Inflammatory macrophage treated with lipopolysaccharide for 1 hour (primary cell): ENCODE measurements around the gene CCDC9B.
A peak's percentile ranks its signal among the peaks of the same experiment; 100 is the strongest.

Source experiments
- DNase-seq, 2 donors: peaks; one replicate each; pipeline ENCODE4 v3.0.0-alpha.2; 2020 to 2022

The CCDC9B gene

GRCh38 chr15:40365016-40365415 lies 24.3 kb upstream of the CCDC9B start:
- no peak for DNase-seq

- no peak for DNase-seq
These were observed 23.5 kb upstream of the CCDC9B start for GRCh38 chr15:40364251-40364650.

GRCh38 chr15:40363611-40364010 lies 22.9 kb upstream of the CCDC9B start:
- DNase-seq, result no peak

DNA sequence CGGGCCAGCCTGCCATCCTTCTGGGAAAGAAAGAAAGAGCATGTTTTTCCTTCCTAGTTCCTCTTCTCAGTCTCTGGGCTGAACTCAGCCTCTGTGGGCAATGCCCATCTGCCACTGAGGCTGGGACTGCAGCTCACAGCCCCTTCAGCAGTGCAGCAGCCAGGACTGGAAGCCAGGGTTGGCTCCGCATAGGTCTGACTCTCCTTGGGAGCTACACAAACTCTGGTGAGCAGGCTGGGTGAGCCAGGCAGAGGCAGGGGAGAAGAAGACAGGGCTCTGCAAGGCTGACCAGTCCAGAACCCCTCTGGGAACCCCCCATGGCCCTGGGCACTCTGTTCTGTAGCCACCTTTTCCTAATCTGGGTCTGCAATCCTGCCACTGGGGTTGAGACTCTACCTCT lies 20.9 kb upstream of the CCDC9B start:
- no peak for DNase-seq

DNA sequence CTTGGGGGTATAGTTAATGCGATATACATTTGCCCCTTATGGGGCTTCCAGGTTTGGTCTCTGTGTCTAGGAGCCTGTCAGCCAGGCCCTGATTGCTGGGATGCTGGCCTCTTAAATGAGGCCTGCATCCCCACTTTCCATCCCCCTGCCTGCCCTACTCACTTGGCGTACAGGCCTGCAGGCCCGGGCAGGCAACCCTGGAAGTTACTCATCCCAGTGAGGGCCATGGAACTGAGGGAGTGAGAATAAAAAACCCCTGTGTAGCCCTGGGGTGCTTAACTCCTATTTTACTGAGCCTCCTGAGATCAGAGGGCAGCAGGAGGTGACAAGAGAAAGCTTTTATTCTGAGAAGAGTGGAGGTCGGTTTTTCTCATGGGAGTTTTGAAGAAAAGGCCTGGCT lies 19.3 kb upstream of the CCDC9B start:
- DNase-seq, result no peak

GRCh38 chr15:40358471-40359353 lies 18.0 kb upstream of the CCDC9B start:
- DNase-seq, result no peak

- DNase-seq, result peak; percentile 71 to 90
These were observed 17.2 kb upstream of the CCDC9B start, which contains the start of gene DISP2 for GRCh38 chr15:40357723-40358470. TSS of gene DISP2 (plus strand) at chr15:40358219. CDS start at chr15:40358322, 103 bp downstream.

GRCh38 chr15:40357246-40357645 lies 16.5 kb upstream of the CCDC9B start:
- no peak for DNase-seq

- no peak for DNase-seq
These were observed 15.3 kb upstream of the CCDC9B start for GRCh38 chr15:40355976-40356585.

DNA sequence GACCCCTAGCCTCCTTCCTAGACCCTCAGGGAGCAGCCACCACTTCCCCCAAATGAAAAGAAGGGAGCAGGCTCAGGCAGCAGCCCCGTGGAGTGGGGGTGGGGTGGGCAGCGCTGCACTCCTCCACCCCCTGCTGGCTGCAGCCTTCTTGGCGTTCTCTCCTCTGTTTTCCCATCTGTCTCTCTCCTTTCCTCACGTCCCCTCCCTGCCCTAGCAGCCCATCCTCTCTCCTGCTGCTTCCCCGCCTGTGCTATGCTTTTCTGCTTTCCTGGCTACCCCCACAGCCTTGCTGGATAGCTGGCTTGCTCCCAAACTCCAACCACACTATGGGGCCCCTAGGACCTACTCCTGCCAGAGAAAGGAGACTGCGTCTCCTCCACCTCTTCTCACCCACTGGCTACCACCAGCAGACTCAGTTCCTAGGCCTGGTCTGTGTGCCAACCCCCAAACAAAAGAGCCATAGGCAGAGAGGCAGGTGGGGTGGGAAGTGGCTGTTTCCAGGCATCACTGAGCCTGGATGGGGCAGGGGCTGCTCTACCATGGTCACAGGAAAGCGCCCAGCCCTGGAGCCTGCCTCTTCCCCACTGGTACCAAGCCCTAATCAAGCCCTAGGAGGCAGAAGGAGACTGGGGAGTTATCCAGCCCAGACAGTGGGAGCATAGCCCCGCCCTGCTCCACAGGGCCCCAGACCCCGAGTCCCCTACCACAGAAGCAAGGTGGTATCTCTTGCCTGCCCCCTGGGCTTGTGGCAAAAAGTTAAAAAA lies 13.9 kb upstream of the CCDC9B start:
- no peak for DNase-seq

DNA sequence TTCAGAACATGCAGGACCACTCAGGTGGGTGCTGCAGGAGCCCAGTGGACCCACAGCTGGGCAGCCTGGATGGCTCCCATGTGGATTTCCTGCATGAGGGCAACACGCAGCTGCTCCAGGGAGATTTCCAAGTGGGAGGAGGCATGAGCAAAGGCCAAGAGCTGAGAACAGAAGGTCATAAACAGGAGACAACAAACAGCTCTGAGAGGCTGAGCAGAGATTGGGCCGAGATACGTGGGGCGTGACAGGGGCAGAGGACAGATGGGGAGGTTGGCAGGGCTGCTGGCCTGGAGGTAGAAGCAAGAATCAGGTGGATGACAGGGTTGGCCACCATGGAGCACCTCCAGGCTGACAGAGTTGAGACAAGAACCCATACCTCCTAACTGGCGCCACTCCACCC lies 13.0 kb upstream of the CCDC9B start:
- no peak for DNase-seq

DNA sequence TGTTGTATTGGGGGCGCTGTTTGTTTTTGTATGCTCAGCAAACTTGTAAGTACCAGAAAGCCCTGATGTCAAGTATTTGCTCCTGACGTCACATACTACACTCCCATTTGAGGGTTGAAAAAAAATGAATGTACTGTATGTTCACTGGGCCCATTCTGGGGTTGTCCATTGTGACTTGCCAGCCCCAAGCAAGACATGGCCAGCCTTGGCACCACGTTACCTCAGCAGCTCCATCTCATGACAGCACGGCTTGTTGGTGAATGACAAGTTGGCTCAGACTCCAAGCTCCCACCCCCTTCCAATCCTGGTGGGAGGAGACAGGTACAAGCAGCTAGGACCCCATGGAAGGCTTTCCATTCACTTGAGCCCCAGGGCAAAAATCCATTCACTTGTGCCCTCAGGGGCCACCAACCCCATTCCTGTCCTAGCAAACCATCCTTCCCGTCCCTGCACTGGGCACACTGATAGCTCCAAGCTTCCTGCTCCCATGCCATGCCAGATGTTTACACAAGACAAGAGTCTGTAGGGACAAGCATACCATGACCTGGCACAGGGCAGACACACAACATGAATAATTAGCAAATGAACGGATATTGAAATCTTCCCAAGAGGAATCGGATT lies 11.7 kb upstream of the CCDC9B start:
- no peak for DNase-seq

DNA sequence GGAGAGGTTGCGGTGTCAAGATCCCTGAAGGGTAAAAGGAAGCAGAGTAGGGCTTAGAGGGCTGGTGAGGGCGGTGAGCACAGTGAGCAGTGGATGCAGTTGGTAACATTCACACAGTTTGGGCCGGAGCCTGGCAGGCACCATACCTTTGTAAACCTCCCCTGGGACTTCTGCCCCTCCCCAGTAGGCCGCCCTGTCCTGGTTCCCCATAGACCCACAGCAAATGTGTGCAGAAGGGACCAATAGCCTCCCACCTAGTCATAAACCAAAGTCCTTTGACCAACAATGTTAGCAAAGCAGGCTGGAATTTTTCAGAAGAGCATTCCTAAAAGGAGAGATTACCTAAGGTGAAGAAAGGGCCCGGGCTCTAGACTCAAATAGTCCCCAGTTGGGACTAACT lies 8.4 kb upstream of the CCDC9B start:
- DNase-seq, result no peak

DNA sequence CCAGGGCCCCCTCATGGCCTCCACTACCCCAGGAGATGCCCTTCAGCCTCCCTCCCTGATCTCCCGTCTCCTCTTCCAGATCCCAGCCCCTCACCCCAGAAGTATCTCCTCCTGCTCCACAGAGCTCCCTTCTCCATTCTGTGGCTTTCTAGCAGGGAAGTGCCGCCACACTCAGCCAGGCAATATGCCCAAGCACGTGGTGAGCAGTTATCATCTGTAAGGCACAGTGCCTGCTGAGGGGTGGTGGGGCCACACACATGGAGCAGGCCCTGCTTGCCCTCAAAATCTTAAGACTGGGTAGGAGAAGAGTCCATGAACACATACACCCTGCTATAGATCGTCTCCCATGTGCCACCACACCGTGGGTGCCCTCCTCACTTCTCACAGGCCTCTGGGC lies 7.7 kb upstream of the CCDC9B start:
- no peak for DNase-seq

- DNase-seq, result no peak
These were observed 7.1 kb upstream of the CCDC9B start for GRCh38 chr15:40347559-40348473.

- no peak for DNase-seq
These were observed 6.1 kb upstream of the CCDC9B start for GRCh38 chr15:40346579-40347558.

GRCh38 chr15:40345867-40346578 lies 5.3 kb upstream of the CCDC9B start:
- no peak for DNase-seq

DNA sequence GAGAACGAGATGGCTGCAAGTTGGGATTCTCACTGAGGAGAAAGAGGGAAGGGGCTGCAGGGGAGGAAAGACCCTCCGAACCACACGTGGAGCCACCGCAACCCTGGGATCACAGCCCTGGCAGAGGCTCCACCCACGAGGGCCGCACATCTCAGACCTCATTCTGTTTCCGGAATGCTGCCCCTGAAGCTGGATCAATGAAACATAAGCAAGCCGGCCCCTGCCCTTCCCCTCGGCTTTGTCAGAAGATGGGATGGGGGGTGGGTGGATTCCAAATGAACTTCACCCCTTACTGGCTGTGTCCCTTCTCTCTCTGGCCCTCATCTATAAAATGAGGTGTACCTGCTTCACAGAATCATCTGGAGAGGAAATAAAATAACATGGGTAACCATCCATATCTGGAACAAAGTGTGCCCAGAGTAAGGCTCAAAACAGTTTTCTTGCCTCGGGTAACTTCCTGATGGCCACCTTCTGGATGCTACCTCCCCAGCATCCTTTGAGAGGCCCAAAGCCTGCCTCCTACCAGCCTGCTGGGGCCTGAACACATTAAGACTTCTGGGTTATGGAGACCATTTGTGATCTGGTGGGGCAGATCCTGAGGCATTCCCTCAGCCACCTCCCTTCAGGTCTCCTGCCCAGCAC lies 4.6 kb upstream of the CCDC9B start:
- no peak for DNase-seq

- peak; percentile 51 to 79 for DNase-seq
These were observed 3.9 kb upstream of the CCDC9B start for GRCh38 chr15:40344631-40345120.
